ENCODE results near the gene FAN1.
A peak's percentile ranks its signal among the peaks of the same experiment; 100 is the strongest.
"Not testable (repeated sequence)": the region's sequence is repeated elsewhere in the genome, so short reads cannot be mapped to it uniquely, and the experiment has no call there.

FAN1 gene

GRCh38 chr15:30903497-30904187 is at the start of gene FAN1:
TSS of gene FAN1 (plus strand) at chr15:30903915. CDS start at chr15:30904664, 749 bp downstream.
- peak within 1 kb of the TSS; percentile 96 for H3K4me3 Mint-ChIP-seq
- H3K4me1 Mint-ChIP-seq (ENCODE audit: low read depth), result peaks cover 42% of the 10 kb centered on the region
- H3K9me3 Mint-ChIP-seq (ENCODE audit: low read depth), result peaks cover 3% of the 10 kb centered on the region
- no peaks in the 10 kb centered on the region for H3K27me3 Mint-ChIP-seq
- peaks cover 16% of the 10 kb centered on the region for H3K36me3 Mint-ChIP-seq
- peak within 1 kb of the TSS; percentile 89 for H3K27ac Mint-ChIP-seq

GRCh38 chr15:30859091-30859874 is 44.4 kb upstream of the FAN1 start:
- Mint-ChIP-seq H3K4me3 (no peak overlapping the region), H3K9me3 (ENCODE audit: low read depth) (no peaks in the 10 kb centered on the region), H3K27ac (no peak overlapping the region)

GRCh38 chr15:30865257-30865656 is 38.5 kb upstream of the FAN1 start:
- Mint-ChIP-seq H3K4me1 (ENCODE audit: low read depth) (no peaks in the 10 kb centered on the region), H3K9me3 (ENCODE audit: low read depth) (no peaks in the 10 kb centered on the region), H3K27ac (no peak overlapping the region), H3K4me3 (no peak overlapping the region), H3K36me3 (peaks cover 3% of the 10 kb centered on the region), H3K27me3 (no peaks in the 10 kb centered on the region)

More at GRCh38 chr15:30859091-30859874, 44.4 kb upstream of the FAN1 start:
- Mint-ChIP-seq H3K4me1 (ENCODE audit: low read depth) (peaks cover 5% of the 10 kb centered on the region), H3K36me3 (peaks cover 2% of the 10 kb centered on the region), H3K27me3 (no peaks in the 10 kb centered on the region)

- no peak overlapping the region for H3K4me3 Mint-ChIP-seq
- H3K9me3 Mint-ChIP-seq (ENCODE audit: low read depth), result no peaks in the 10 kb centered on the region
- H3K4me1 Mint-ChIP-seq (ENCODE audit: low read depth), result peaks cover 8% of the 10 kb centered on the region
- peaks cover 3% of the 10 kb centered on the region for H3K36me3 Mint-ChIP-seq
- H3K27me3 Mint-ChIP-seq, result no peaks in the 10 kb centered on the region
- H3K27ac Mint-ChIP-seq, result no peak overlapping the region
Observed at GRCh38 chr15:30870681-30871080, 33.0 kb upstream of the FAN1 start.

GRCh38 chr15:30872341-30872748 is 31.4 kb upstream of the FAN1 start:
- Mint-ChIP-seq H3K9me3 (ENCODE audit: low read depth) (no peaks in the 10 kb centered on the region), H3K4me1 (ENCODE audit: low read depth) (peaks cover 8% of the 10 kb centered on the region), H3K4me3 (no peak overlapping the region), H3K36me3 (no peaks in the 10 kb centered on the region), H3K27me3 (no peaks in the 10 kb centered on the region), H3K27ac (peak overlapping the region; percentile 86)

- peaks cover 8% of the 10 kb centered on the region for H3K4me1 Mint-ChIP-seq (ENCODE audit: low read depth)
- H3K9me3 Mint-ChIP-seq (ENCODE audit: low read depth), result peaks cover 8% of the 10 kb centered on the region
- peaks cover 4% of the 10 kb centered on the region for H3K36me3 Mint-ChIP-seq
- no peaks in the 10 kb centered on the region for H3K27me3 Mint-ChIP-seq
- H3K27ac Mint-ChIP-seq, result no peak overlapping the region
- no peak overlapping the region for H3K4me3 Mint-ChIP-seq
Observed at GRCh38 chr15:30877070-30877469, 26.6 kb upstream of the FAN1 start.

GRCh38 chr15:30878515-30878914 is 25.2 kb upstream of the FAN1 start:
- H3K36me3 Mint-ChIP-seq, result peaks cover 4% of the 10 kb centered on the region
- no peak overlapping the region for H3K4me3 Mint-ChIP-seq
- H3K4me1 Mint-ChIP-seq (ENCODE audit: low read depth), result peaks cover 6% of the 10 kb centered on the region
- peaks cover 8% of the 10 kb centered on the region for H3K9me3 Mint-ChIP-seq (ENCODE audit: low read depth)
- H3K27ac Mint-ChIP-seq, result no peak overlapping the region
- H3K27me3 Mint-ChIP-seq, result no peaks in the 10 kb centered on the region

GRCh38 chr15:30882849-30883433 is 20.8 kb upstream of the FAN1 start:
- Mint-ChIP-seq H3K36me3 (peaks cover 8% of the 10 kb centered on the region), H3K4me1 (ENCODE audit: low read depth) (peaks cover 6% of the 10 kb centered on the region), H3K9me3 (ENCODE audit: low read depth) (peaks cover 8% of the 10 kb centered on the region), H3K27ac (no peak overlapping the region), H3K4me3 (no peak overlapping the region), H3K27me3 (peaks cover 1% of the 10 kb centered on the region)

- H3K4me1 Mint-ChIP-seq (ENCODE audit: low read depth); H3K4me3 Mint-ChIP-seq; H3K27me3 Mint-ChIP-seq; H3K9me3 Mint-ChIP-seq (ENCODE audit: low read depth); H3K27ac Mint-ChIP-seq; H3K36me3 Mint-ChIP-seq: not testable (repeated sequence)
Observed at GRCh38 chr15:30883666-30884065, 20.0 kb upstream of the FAN1 start.

GRCh38 chr15:30885814-30886213 is 17.9 kb upstream of the FAN1 start:
- Mint-ChIP-seq H3K4me1 (ENCODE audit: low read depth) (peaks cover 3% of the 10 kb centered on the region), H3K9me3 (ENCODE audit: low read depth) (peaks cover under 1% of the 10 kb centered on the region), H3K27me3 (peaks cover 1% of the 10 kb centered on the region), H3K4me3 (no peak overlapping the region), H3K36me3 (peaks cover 4% of the 10 kb centered on the region), H3K27ac (no peak overlapping the region)

GRCh38 chr15:30889196-30889595 is 14.5 kb upstream of the FAN1 start:
- Mint-ChIP-seq H3K27me3 (peaks cover 1% of the 10 kb centered on the region), H3K27ac (no peak overlapping the region), H3K4me1 (ENCODE audit: low read depth) (peaks cover under 1% of the 10 kb centered on the region), H3K9me3 (ENCODE audit: low read depth) (no peaks in the 10 kb centered on the region), H3K36me3 (peaks cover 4% of the 10 kb centered on the region), H3K4me3 (no peak overlapping the region)

- Mint-ChIP-seq H3K9me3 (ENCODE audit: low read depth) (no peaks in the 10 kb centered on the region), H3K27ac (no peak overlapping the region), H3K27me3 (no peaks in the 10 kb centered on the region), H3K4me1 (ENCODE audit: low read depth) (peaks cover 3% of the 10 kb centered on the region), H3K36me3 (no peaks in the 10 kb centered on the region), H3K4me3 (no peak overlapping the region)
Observed at GRCh38 chr15:30895461-30896210, 8.1 kb upstream of the FAN1 start.

GRCh38 chr15:30896211-30896606 is 7.5 kb upstream of the FAN1 start:
- Mint-ChIP-seq H3K4me3 (no peak overlapping the region), H3K9me3 (ENCODE audit: low read depth) (no peaks in the 10 kb centered on the region), H3K27me3 (no peaks in the 10 kb centered on the region), H3K4me1 (ENCODE audit: low read depth) (peaks cover 3% of the 10 kb centered on the region), H3K36me3 (no peaks in the 10 kb centered on the region), H3K27ac (no peak overlapping the region)

GRCh38 chr15:30901889-30902288 is 1.8 kb upstream of the FAN1 start:
- Mint-ChIP-seq H3K27me3 (no peaks in the 10 kb centered on the region), H3K9me3 (ENCODE audit: low read depth) (peaks cover 3% of the 10 kb centered on the region), H3K4me3 (peak overlapping the region; percentile 40), H3K27ac (no peak overlapping the region), H3K4me1 (ENCODE audit: low read depth) (peaks cover 35% of the 10 kb centered on the region), H3K36me3 (peaks cover 12% of the 10 kb centered on the region)

GRCh38 chr15:30904812-30905211 is 1.1 kb downstream of the FAN1 start:
- Mint-ChIP-seq H3K27ac (peak overlapping the region; percentile 11), H3K4me1 (ENCODE audit: low read depth) (peaks cover 48% of the 10 kb centered on the region), H3K4me3 (peak overlapping the region; percentile 92), H3K27me3 (no peaks in the 10 kb centered on the region), H3K36me3 (peaks cover 24% of the 10 kb centered on the region), H3K9me3 (ENCODE audit: low read depth) (peaks cover 3% of the 10 kb centered on the region)

All from activated naive CD8-positive, alpha-beta T cell (primary cell).